ENCODE results near the gene APOBEC3H.

DNA sequence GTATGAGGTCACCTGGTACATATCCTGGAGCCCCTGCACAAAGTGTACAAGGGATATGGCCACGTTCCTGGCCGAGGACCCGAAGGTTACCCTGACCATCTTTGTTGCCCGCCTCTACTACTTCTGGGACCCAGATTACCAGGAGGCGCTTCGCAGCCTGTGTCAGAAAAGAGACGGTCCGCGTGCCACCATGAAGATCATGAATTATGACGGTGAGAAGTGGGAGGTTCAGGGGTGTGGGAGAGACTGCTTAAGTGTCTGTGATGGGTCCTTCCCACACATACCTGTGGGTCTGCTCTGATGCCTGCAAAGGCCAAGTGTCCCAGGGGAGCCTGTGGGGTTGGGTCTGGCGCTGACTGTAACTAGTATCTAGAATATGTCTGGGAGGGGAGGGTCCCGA is 16.0 kb upstream of the APOBEC3H start:
- TF ChIP-seq JUNB (CRISPR knock-in tag; conservative IDR thresholded peaks at IDR 0.05) (no peak), POLR2AphosphoS5 (IDR thresholded peaks at IDR 0.05; ENCODE audit: control insufficient read depth, insufficient read depth, low read depth, low read length) (no peak)

Data from K562 (cell line).